Measurements from ENCODE around the gene PON2. TPM values are rescaled to one million over a fixed set of nuclear protein-coding genes. Genes with fewer than 3 reads are reported as not detected.

The PON2 gene
- total and polyA plus RNA-seq, 2 of the 8 experiments (the other 6 are each of a cell fraction or from before 2014, with no cell fraction given) = 20.6 to 31.0 TPM

DNA sequence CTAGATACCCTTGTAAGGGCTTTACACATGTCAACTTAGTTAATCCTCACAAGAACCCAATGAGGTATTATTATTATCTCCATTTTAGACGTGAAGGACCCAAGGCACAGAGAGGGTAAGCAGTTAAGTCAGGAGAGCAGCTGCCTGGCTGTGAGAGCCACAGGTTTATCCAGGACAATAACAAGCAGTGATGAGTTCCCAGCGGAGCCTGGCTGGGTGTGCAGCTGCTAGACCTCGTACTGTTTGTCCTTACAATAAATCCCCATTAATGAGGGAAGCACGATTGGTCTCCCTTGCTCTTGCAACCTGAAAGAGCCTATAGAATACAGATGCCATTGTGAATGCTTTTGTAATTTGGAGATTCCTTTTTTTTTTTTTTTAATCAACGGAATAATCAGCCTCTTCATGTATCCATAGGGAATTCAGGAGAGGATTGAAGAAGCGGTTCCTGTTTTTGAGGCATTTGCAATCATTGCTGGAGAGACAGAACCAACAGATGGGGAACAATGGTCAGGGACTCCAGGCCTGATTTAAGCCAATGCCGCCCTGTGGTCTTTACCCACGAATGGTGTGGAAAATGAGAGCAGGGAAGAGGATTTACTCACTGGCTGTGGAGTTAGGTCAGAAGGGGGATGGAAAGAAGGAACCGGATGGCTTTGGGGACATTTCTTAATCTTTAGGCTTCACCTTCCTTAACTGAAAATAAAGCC is 38.6 kb upstream of the PON2 start:
- Histone ChIP-seq H3K14ac (ENCODE audit: insufficient read length) (no peak overlapping the region), H4K5ac (ENCODE audit: insufficient read length, low read depth, low read length) (no peak overlapping the region), H3K4me1 (replicated peaks in 1 of 4; ENCODE audit: control insufficient read depth in 3 of 4, insufficient read depth in 4 of 4, low read length in 3 of 4) (peaks cover 0 to 3% (median 1%) of the 10 kb centered on the region in 4 experiments; a peak in 3 of 7 replicates), H3K4me3 (ENCODE audit: extremely low read depth in 1 of 4, insufficient read depth in 2 of 4, low read depth in 3 of 4, low read length in 4 of 4) (no peak overlapping the region), H3K4me2 (ENCODE audit: insufficient read depth in 1 of 2, low read depth in 2 of 2, low read length in 2 of 2) (no peak overlapping the region), H3K9ac (replicated peaks in 1 of 4; ENCODE audit: extremely low read depth in 1 of 4, low read depth in 3 of 4, low read length in 3 of 4) (no peak overlapping the region), H4K91ac (replicated peaks; ENCODE audit: insufficient read length, low read length) (no peak overlapping the region), H3K79me1 (ENCODE audit: low read depth, low read length) (no peaks in the 10 kb centered on the region), H2AK5ac (ENCODE audit: low read depth, low read length) (no peak overlapping the region), H3K27ac (ENCODE audit: low read depth, low read length) (no peak overlapping the region), H3K18ac (ENCODE audit: extremely low read depth, low read length) (no peak overlapping the region), H2BK5ac (ENCODE audit: low read depth, low read length) (no peak overlapping the region), H4K8ac (ENCODE audit: extremely low read depth, insufficient read depth, low read length) (no peak overlapping the region), H3K79me2 (ENCODE audit: control insufficient read depth in 1 of 2, insufficient read depth in 2 of 2, low read length in 2 of 2) (no peaks in the 10 kb centered on the region), H3K36me3 (ENCODE audit: control insufficient read depth in 2 of 4, insufficient read depth in 4 of 4, low read length in 3 of 4) (no peaks in the 10 kb centered on the region), H3K27me3 (replicated peaks in 1 of 4; ENCODE audit: control insufficient read depth in 3 of 4, extremely low read depth in 1 of 4, insufficient read depth in 3 of 4, low read length in 3 of 4) (no peaks in the 10 kb centered on the region), H2BK12ac (ENCODE audit: low read depth, low read length) (no peak overlapping the region), H2BK120ac (replicated peaks; ENCODE audit: low read depth, low read length) (no peak overlapping the region), H3K4ac (replicated peaks; ENCODE audit: insufficient read length, low read depth, low read length) (no peak overlapping the region), H3K23me2 (ENCODE audit: low read depth, low read length) (no peaks in the 10 kb centered on the region; the same call in 1 of the 2 replicates), H3K23ac (ENCODE audit: insufficient read length) (no peak overlapping the region), H2BK20ac (ENCODE audit: low read length) (no peak overlapping the region), H2AFZ (ENCODE audit: low read length) (peak overlapping the region; percentile 52; the same call in 1 of the 2 replicates), H3K56ac (replicated peaks; ENCODE audit: insufficient read length, low read depth, low read length) (no peak overlapping the region), H2BK15ac (ENCODE audit: low read length) (no peak overlapping the region), H3K9me3 (ENCODE audit: insufficient read depth in 2 of 2, low read depth in 1 of 2, low read length in 1 of 2) (no peaks in the 10 kb centered on the region), H4K20me1 (replicated peaks in 1 of 2; ENCODE audit: control insufficient read depth in 1 of 2, insufficient read depth in 2 of 2, low read length in 2 of 2) (no peaks in the 10 kb centered on the region)
- 87% methylated on average over 8 of the region's 9 CpGs; no CpG with 5 or more reads in 1 of the 2 experiments for WGBS, 2 experiments (ENCODE audit: extremely low coverage in 1 of 2, insufficient coverage in 1 of 2, insufficient read length in 1 of 2, insufficient replicate concordance in 2 of 2, low coverage in 1 of 2, low lambda C conversion rate in 2 of 2, missing lambda C conversion rate in 1 of 2)
- no peak for FAIRE-seq
- DNase-seq (ENCODE audit: low read depth in 1 of 2, low spot score in 2 of 2) = no peak
- CTCF ChIA-PET (ENCODE audit: partially characterized antibody) = interaction anchor here (0.6 to 1.9 kb wide), 5 partner anchors 38 to 217 kb away, joined by 3 to 6 read pairs (median 4); partner anchors contain the start of gene PON2
- POLR2A ChIA-PET (ENCODE audit: partially characterized antibody) = interaction anchor here (0.6 to 1.1 kb wide), 2 partner anchors 38 to 39 kb away, joined by 3 read pairs; partner anchors contain the start of gene PON2
- TF ChIP-seq KDM1A (IDR thresholded peaks at IDR 0.05; ENCODE audit: borderline replicate concordance, low read length) (no peak), TBP (IDR thresholded peaks at IDR 0.05; ENCODE audit: low read depth, low read length) (no peak), CBX5 (IDR thresholded peaks at IDR 0.05; ENCODE audit: low read depth, low read length) (no peak), POLR2AphosphoS5 (IDR thresholded peaks at IDR 0.05; ENCODE audit: low read depth, low read length) (no peak), KDM4A (IDR thresholded peaks at IDR 0.05; ENCODE audit: low read depth, low read length, severe bottlenecking) (no peak), SIX5 (IDR thresholded peaks at IDR 0.05; ENCODE audit: low read depth, low read length) (no peak), SUZ12 (IDR thresholded peaks at IDR 0.05; ENCODE audit: low read length) (no peak), TAF1 (IDR thresholded peaks at IDR 0.05; ENCODE audit: low read depth, low read length) (no peak), SAP30 (IDR thresholded peaks at IDR 0.05; ENCODE audit: insufficient read depth, insufficient replicate concordance, low read length) (no peak)
- TF ChIP-seq, protein P1, sequence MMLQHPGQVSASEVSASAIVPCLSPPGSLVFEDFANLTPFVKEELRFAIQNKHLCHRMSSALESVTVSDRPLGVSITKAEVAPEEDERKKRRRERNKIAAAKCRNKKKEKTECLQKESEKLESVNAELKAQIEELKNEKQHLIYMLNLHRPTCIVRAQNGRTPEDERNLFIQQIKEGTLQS (IDR thresholded peaks at IDR 0.05; ENCODE audit: insufficient read depth, low read depth, low read length) = no peak
- TF ChIP-seq, protein P2, sequence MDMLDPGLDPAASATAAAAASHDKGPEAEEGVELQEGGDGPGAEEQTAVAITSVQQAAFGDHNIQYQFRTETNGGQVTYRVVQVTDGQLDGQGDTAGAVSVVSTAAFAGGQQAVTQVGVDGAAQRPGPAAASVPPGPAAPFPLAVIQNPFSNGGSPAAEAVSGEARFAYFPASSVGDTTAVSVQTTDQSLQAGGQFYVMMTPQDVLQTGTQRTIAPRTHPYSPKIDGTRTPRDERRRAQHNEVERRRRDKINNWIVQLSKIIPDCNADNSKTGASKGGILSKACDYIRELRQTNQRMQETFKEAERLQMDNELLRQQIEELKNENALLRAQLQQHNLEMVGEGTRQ (IDR thresholded peaks at IDR 0.05; ENCODE audit: low read length) = no peak
